Tibial artery (tissue), 4 donors: Measurements from ENCODE around the gene PRAC1.

Experiments
- DNase-seq, 2 donors: peaks; one replicate each; pipeline ENCODE4 v3.0.0-alpha.2; 2019
- H3K27ac ChIP-seq, 2 donors: fragments of 200-600 bp; sonication (generic) in 1 of 2; 1 replicate in 1 of 2; 2 replicates in 1 of 2; pipeline ENCODE4 v1.5.1; 2018 to 2019; ENCODE audit warnings: mild to moderate bottlenecking in 1 of 2
- H3K27me3 ChIP-seq, 2 donors: fragments of 200-600 bp; sonication (generic) in 1 of 2; one replicate each; pipeline versions ENCODE4 v1.5.1 to v1.6.0; 2016 to 2019
- H3K36me3 ChIP-seq, 3 donors: fragments of 200-600 bp; sonication (generic) in 2 of 3; one replicate each; pipeline ENCODE4 v1.5.1; 2016 to 2019; ENCODE audit warnings: mild to moderate bottlenecking in 2 of 3
- H3K4me1 ChIP-seq, 4 donors: fragments of 200-600 bp; sonication (generic) in 2 of 4; 1 replicate in 3 of 4; 2 replicates in 1 of 4; pipeline ENCODE4 v1.5.1; 2016 to 2019
- H3K4me3 ChIP-seq, 2 donors: fragments of 200-600 bp; sonication (generic) in 1 of 2; 1 replicate in 1 of 2; 2 replicates in 1 of 2; pipeline ENCODE4 v1.5.1; 2018 to 2019; ENCODE audit warnings: mild to moderate bottlenecking in 2 of 2
- H3K9me3 ChIP-seq, 3 donors: fragments of 200-600 bp; sonication (generic) in 1 of 3; one replicate each; pipeline ENCODE4 v1.5.1; 2016 to 2019
- intact Hi-C: fragments of 100-400 bp; cut with DNase I; formaldehyde crosslinking; loops from one replicate; pipeline ENCODE4 v1.15.0; 2023; ENCODE audit warnings: low total_unique reads
- TF ChIP-seq, protein P1 (sequence below), 2 experiments: fragments of 200-600 bp in 1 of 2; fragments of 450-650 bp in 1 of 2; IDR thresholded peaks; one replicate each; pipeline ENCODE4 v1.5.1; 2017 to 2019; ENCODE audit warnings: antibody characterized with exemption in 2 of 2, mild to moderate bottlenecking in 1 of 2, moderate library complexity in 1 of 2

The PRAC1 gene

GRCh38 chr17:48723423-48724250, 1.3 kb upstream of the PRAC1 start:
- peaks cover 13 to 100% of the 10 kb centered on the region in 2 donors for H3K27me3 ChIP-seq
- no peak for DNase-seq
- no peak overlapping the region for H3K27ac ChIP-seq
- H3K9me3 ChIP-seq, result no peaks in the 10 kb centered on the region
- no peak overlapping the region for H3K4me3 ChIP-seq
- TF ChIP-seq, protein P1, sequence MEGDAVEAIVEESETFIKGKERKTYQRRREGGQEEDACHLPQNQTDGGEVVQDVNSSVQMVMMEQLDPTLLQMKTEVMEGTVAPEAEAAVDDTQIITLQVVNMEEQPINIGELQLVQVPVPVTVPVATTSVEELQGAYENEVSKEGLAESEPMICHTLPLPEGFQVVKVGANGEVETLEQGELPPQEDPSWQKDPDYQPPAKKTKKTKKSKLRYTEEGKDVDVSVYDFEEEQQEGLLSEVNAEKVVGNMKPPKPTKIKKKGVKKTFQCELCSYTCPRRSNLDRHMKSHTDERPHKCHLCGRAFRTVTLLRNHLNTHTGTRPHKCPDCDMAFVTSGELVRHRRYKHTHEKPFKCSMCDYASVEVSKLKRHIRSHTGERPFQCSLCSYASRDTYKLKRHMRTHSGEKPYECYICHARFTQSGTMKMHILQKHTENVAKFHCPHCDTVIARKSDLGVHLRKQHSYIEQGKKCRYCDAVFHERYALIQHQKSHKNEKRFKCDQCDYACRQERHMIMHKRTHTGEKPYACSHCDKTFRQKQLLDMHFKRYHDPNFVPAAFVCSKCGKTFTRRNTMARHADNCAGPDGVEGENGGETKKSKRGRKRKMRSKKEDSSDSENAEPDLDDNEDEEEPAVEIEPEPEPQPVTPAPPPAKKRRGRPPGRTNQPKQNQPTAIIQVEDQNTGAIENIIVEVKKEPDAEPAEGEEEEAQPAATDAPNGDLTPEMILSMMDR (IDR thresholded peaks at IDR 0.05), result no peak
- intact Hi-C loops, result loop anchor here (10.0 kb wide), 1 partner anchor 161 kb away; no protein-coding TSS in a partner anchor
- H3K4me1 ChIP-seq, result peaks cover 0 to 40% (median 26%) of the 10 kb centered on the region in 4 donors
- no peaks in the 10 kb centered on the region for H3K36me3 ChIP-seq

- no peak within 1 kb of the TSS for H3K27ac ChIP-seq
- H3K36me3 ChIP-seq, result no peaks in the 10 kb centered on the region
- TF ChIP-seq, protein P1 (IDR thresholded peaks at IDR 0.05), result no peak
- no peak for DNase-seq
- no peaks in the 10 kb centered on the region for H3K9me3 ChIP-seq
- no peak within 1 kb of the TSS for H3K4me3 ChIP-seq
- H3K4me1 ChIP-seq, result peaks cover 0 to 36% (median 23%) of the 10 kb centered on the region in 4 donors
- intact Hi-C loops, result loop anchor here (10.0 kb wide), 1 partner anchor 162 kb away; no protein-coding TSS in a partner anchor
- H3K27me3 ChIP-seq, result peaks cover 13 to 100% of the 10 kb centered on the region in 2 donors
Measured at GRCh38 chr17:48722915-48723422, 651 bp upstream of the PRAC1 start, which contains the start of gene PRAC2. Gene PRAC2, plus strand, starts transcription at chr17:48723185. Its CDS starts 1,226 bp downstream, at chr17:48724411.

- DNase-seq, result no peak
- H3K27me3 ChIP-seq, result peaks cover 11 to 100% of the 10 kb centered on the region in 2 donors
- intact Hi-C loops, result loop anchor here (10.0 kb wide), 1 partner anchor 164 kb away; no protein-coding TSS in a partner anchor
- no peaks in the 10 kb centered on the region for H3K9me3 ChIP-seq
- TF ChIP-seq, protein P1 (IDR thresholded peaks at IDR 0.05), result no peak
- peaks cover 0 to 36% (median 23%) of the 10 kb centered on the region in 4 donors for H3K4me1 ChIP-seq
- H3K27ac ChIP-seq, result no peak overlapping the region
- H3K36me3 ChIP-seq, result no peaks in the 10 kb centered on the region
- no peak overlapping the region for H3K4me3 ChIP-seq
Measured at GRCh38 chr17:48721009-48721402, 1.3 kb downstream of the PRAC1 start.

GRCh38 chr17:48720266-48721008, 1.9 kb downstream of the PRAC1 start:
- TF ChIP-seq, protein P1 (IDR thresholded peaks at IDR 0.05), result no peak
- Histone ChIP-seq H3K36me3 (no peaks in the 10 kb centered on the region), H3K27ac (no peak overlapping the region), H3K9me3 (no peaks in the 10 kb centered on the region), H3K27me3 (peaks cover 11 to 100% of the 10 kb centered on the region in 2 donors), H3K4me3 (no peak overlapping the region), H3K4me1 (peaks cover 0 to 35% (median 22%) of the 10 kb centered on the region in 4 donors)
- intact Hi-C loops, result loop anchor here (10.0 kb wide), 1 partner anchor 164 kb away; no protein-coding TSS in a partner anchor
- DNase-seq, result no peak

DNA sequence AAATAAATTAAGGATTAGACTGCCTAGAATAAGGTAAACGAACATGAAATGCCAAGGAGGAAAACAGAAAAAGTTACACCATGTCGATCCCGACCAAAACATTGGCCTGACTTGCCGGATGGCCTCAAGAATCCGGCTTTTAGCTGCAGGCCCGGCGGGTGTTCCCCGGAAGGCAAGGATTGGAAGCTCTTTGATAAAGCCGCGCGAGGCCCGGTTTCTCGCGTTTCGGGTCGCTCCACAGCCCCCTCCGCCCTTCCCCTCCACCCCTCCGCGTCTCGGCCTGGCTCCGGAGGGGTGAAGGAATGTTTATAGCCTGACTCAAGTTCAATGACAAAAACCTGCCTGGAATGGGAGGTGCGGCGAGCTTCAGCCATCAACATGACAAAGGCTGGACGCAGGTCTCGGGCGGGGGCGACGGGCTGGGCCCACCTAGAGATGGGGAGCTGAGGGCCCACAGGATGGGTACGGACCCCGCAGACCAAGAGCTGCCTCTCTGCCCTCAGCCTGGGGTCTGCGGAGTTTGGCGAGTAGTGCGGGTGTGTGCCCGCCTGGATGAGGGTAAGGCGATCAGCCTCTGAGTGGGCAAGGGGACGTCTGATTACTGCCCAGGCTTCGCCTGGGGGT, 2.6 kb downstream of the PRAC1 start:
- Histone ChIP-seq H3K4me3 (no peak overlapping the region), H3K27me3 (peaks cover 9 to 97% of the 10 kb centered on the region in 2 donors), H3K27ac (no peak overlapping the region), H3K4me1 (peaks cover 0 to 28% (median 18%) of the 10 kb centered on the region in 4 donors), H3K36me3 (no peaks in the 10 kb centered on the region), H3K9me3 (no peaks in the 10 kb centered on the region)
- DNase-seq, result no peak
- TF ChIP-seq, protein P1 (IDR thresholded peaks at IDR 0.05), result no peak
- intact Hi-C loops, result loop anchor here (10.0 kb wide), 1 partner anchor 165 kb away; no protein-coding TSS in a partner anchor
